IPS DF 4.7 (cell line): ENCODE measurements around the gene KCNG4.
"Not testable (repeated sequence)": the region's sequence is repeated elsewhere in the genome, so short reads cannot be mapped to it uniquely, and the experiment has no call there.

Experiments used
- DNase-seq: peaks from one replicate; pipeline ENCODE4 v3.0.0-alpha.2; 2013; ENCODE audit warnings: low spot score; ENCODE audit errors: extremely low read depth

Gene KCNG4

DNA sequence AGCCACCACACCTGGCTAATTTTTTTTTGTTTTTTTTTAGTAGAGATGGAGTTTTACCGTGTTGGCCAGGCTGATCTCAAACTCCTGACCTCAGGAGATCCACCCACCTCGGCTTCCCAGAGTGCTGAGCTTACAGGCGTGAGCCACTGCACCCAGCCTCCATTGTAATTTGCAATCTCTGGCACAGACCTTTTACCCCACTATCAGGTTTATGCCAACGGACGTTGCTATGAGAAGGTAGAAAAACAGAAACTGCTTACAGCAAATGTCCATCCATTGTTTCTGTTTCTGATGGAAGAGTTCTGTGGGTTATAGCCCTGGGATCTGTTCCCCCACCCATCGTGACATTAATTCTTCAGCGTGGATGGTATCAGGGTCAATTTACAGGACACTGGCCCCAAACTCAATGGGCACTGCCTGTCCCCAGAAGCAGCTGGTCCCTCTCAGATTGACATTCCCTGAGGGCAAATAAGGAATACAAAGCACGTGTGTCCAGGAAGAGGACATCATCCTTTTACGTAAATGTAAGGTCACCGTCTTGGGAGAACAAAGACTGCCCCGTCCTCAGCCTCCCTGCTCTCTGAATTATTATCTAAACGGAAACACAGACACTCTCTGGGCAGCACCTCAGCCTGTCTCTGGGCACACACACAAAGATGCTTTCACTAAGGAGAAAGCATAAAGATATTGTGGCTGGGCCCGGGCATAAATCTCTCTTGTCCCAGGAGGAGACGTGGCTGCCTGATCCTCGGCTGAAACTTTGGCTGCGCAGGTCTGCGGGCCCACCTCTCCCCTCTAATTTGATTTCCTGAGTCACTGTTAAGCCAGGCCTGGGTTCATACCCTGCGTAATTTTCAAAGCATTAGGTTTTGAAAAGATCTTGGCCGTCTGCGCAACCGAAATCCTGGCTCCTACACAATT, 5.2 kb downstream of the KCNG4 start:
- no peak for DNase-seq

GRCh38 chr16:84233748-84234147, 6.1 kb downstream of the KCNG4 start:
- no peak for DNase-seq

DNA sequence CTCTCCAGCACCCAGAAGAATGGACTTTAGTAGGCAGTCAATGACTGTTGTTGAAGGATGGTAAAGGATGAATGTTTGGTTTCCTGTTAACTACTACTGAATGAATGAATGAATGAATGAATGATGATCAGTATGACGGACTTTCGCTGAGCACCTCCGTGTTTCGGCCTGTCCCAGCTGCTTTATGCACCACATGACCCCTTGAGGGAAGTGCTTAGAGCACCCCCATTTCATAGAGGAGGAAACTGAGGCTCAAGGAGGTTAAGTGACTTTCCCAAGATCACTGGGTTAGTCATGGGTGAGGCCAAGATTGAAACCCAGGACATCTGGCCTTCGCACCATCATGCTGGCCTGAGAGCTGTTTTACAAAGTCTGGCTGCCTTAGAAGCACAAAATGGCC, 6.8 kb downstream of the KCNG4 start:
- DNase-seq: no peak

- DNase-seq: no peak
These were observed 7.8 kb downstream of the KCNG4 start for GRCh38 chr16:84232060-84232459.

DNA sequence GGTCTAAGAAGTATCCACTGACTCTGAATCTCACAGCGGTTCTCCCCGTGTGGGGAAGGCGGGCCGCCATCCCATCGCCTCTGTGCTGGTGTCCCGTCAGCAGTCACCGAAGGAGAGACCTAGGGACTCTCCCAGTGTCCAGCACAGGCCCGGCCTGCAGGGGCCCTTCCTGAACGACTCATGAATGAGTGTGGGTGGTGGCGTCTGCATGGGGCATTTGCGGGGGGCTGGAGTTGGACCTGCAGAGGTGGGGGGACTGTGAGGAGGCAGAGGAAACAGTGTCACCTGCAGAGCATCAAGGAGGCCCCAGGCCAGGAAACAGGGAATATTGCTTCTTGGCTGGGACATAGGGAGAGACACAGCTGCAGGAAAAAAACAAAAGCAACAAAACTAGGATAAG, 10.3 kb downstream of the KCNG4 start:
- no peak for DNase-seq

- no peak for DNase-seq
These were observed 11.5 kb downstream of the KCNG4 start for GRCh38 chr16:84228256-84228838.

GRCh38 chr16:84227548-84227947, 12.3 kb downstream of the KCNG4 start:
- no peak for DNase-seq

DNA sequence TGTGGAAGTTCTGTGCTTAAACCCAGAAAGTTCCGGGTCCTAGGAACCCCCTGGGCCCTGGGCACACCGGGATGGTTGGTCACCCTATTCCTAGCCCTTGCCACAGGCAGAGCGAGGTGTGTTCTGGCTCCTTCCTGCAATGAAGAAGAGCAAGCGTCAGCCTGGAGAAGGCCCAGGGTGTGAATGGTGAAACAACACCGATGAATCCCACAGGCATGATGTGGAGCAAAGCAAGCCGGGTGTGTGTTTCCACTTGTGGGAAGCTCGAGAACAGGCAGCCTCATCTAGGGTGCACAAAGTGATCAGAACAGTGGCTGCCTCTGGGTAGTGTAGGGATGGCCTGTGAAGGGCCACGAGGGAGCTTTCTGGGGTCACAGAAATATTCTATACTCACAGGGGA, 13.8 kb downstream of the KCNG4 start:
- no peak for DNase-seq

- DNase-seq: no peak
These were observed 14.2 kb downstream of the KCNG4 start for GRCh38 chr16:84225571-84225970.

DNA sequence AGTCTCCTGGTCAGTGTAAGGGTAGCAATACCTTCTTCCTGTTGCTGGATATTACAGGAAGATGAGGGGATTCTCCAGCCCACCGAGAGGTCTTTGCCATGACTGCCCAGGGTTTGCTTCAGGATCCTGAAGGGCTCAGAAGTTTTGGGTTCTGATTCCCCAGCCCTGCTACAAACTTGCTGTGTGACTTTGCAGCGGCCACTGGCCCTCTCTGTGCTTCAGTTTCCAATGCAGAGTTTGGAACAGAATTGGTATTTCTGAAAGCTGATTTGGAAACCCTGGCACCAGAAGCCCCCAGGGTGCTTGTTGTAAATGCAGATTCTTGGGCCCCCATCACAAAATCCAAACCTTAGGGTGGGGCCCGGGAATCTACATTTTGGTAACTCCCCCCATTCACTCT, 14.7 kb downstream of the KCNG4 start:
- DNase-seq: no peak

GRCh38 chr16:84224554-84224953, 15.3 kb downstream of the KCNG4 start:
- DNase-seq: no peak

- no peak for DNase-seq
These were observed 16.4 kb downstream of the KCNG4 start for GRCh38 chr16:84223456-84223855.

GRCh38 chr16:84220851-84221250, 19.0 kb downstream of the KCNG4 start:
- no peak for DNase-seq

DNA sequence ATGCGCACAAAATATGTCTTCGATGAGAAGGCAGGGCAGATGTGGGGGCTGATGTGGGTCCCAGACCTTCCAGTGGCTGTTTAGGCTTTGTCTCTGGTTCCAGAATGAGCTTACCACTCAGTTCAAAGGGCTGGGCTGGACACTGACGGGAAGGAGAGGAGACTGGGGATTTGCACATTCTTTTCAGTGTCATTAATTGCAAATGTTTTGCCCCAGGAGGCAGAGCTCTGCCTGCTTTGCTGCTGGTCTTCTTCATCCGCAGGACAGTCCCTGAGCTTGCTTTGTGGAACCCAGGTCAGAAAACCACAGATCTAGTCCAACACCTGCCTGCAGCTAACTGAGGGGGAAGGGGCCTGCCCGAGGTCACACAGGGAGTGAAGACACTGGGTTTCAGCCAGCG, 20.9 kb downstream of the KCNG4 start:
- no peak for DNase-seq

DNA sequence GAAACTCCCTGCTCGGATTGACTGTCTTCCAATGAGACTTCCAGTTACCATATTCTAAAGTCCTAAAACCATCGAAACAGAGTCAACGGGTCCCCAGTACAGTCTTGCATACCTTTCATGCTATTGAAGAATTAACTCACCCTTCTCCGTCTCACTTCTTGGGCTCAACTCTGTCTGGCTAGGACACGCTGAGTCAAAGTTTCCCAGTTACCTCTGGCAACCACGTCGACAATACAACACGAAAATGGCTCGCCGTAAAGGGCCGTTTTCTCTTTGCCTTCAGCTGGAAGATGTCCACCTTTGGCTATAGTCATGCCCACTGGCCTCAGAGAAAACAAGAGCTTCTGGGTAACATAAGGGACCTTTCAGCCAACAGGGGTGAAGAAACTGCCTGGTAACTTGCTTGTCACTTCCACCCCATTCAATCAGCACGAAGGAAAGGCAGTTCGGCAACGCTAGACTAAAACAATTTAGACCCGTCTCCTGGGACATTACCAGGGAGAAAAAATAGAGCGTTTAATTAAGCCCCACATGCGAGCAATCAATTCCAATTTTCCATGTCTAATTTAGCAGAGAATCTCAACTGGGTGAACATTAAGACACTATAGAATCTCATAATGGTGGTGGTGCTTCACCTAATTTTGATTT, 21.5 kb downstream of the KCNG4 start:
- DNase-seq: no peak

GRCh38 chr16:84216144-84216543, 23.7 kb downstream of the KCNG4 start:
- not testable (repeated sequence) for DNase-seq

DNA sequence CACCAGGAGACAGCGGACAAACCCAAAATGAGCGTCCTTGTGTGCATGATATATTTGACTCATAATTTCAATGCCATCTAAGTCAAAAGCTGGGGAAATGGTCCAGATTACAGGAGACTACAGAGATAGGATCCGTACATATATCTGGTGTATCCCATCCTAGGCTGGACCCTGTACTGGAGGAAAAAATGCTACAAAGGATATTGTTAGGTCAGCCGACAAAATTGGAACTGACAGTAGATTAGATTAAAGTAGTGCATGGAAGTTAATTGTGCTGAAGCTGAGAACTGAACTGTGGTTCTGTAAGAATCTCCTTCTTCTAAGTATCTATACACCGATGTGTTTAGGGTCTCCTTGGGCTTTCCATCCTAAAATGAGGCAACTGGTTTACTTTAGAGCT, 24.3 kb downstream of the KCNG4 start:
- no peak for DNase-seq

DNA sequence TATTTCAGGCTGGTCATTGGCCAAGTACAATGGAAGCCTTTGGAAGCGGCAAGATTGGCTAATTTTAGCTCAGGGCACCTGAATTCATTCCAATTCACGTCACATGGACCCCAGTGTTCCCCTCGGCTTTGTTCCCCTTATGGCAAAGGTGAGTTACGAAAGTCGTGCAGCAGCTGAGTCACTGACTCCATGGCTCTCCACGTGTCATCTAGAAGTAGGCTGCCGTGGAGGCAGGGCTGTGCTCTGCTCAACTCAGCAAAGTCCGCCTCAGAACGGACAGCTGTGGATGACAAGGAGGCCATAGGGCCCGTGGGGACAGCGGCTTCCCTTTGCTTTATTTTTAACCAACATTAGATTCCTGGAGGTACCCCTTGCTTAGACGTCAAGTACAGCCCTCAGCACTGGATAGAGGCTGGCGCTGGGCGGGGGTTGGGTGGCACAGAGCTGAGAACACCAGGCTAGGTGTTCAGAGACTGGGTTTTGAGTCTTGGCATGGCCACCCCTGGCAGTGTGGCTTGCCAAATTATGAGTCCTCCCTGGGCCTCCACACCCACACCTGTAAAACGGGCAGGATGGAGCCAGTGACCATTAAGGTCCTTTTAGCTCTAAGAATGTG, 25.3 kb downstream of the KCNG4 start:
- DNase-seq: no peak

DNA sequence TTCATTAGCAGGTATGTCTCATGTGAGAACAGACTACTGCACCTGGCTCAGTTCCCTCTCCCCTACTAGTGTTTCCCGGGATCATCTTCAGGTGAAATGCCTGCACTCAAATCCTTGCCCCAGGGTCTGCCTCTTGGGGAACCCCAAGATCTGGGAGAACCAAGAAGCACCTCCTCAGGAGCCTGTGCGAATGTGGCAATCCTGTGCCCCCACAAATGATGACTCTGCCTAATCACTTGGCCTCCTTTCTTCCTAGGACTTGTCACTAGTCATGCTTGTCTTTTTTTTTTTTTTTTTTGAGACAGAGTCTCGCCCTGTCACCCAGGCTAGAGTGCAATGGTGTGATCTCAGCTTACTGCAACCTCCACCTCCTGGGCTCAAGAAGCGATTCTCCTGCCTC, 27.2 kb downstream of the KCNG4 start:
- DNase-seq: no peak

GRCh38 chr16:84212154-84212553, 27.7 kb downstream of the KCNG4 start:
- DNase-seq: no peak

GRCh38 chr16:84209989-84210388, 29.8 kb downstream of the KCNG4 start:
- DNase-seq: no peak

- DNase-seq: no peak
These were observed 31.9 kb downstream of the KCNG4 start for GRCh38 chr16:84207879-84208278.
